IPS-15b (cell line): Measurements from ENCODE around the gene DDX10.
"Not testable (repeated sequence)": the region's sequence is repeated elsewhere in the genome, so short reads cannot be mapped to it uniquely, and the experiment has no call there.

Experiments used
- H3K27me3 ChIP-seq: one replicate; pipeline ENCODE4 v1.6.1; 2013; ENCODE audit warnings: low read length; ENCODE audit not compliant: control insufficient read depth, insufficient read depth
- H3K36me3 ChIP-seq: one replicate; pipeline ENCODE4 v1.6.1; 2013; ENCODE audit warnings: low read length; ENCODE audit not compliant: control insufficient read depth, insufficient read depth
- H3K4me1 ChIP-seq: one replicate; pipeline ENCODE4 v1.6.1; 2013; ENCODE audit warnings: mild to moderate bottlenecking, low read length; ENCODE audit not compliant: control insufficient read depth, insufficient read depth
- H3K4me3 ChIP-seq: one replicate; pipeline ENCODE4 v1.5.1; 2013; ENCODE audit warnings: low read depth, low read length
- H3K9ac ChIP-seq: one replicate; pipeline ENCODE4 v1.6.1; 2013; ENCODE audit warnings: low read depth, mild to moderate bottlenecking, low read length
- H3K9me3 ChIP-seq: one replicate; pipeline ENCODE4 v1.6.1; 2013; ENCODE audit warnings: mild to moderate bottlenecking, low read length; ENCODE audit not compliant: control insufficient read depth, insufficient read depth

The DDX10 gene

DNA sequence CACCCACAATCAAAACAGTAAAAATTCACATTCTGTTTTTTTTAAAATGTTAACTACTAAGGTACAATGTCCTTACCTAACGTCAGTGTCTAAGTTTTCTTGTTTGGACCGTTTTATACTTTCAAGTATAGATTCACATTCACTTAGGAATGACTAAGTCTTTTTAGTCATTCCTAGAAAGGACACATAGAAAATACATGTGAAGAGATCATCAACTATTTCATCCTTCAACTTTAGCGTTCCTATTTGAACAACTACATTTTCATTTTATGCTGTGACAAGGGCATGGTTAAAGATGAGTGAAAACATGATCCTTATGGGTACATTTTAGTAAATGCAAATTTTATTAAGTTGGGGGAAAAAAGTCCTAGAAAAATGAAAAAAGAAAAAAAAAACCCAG, 62.8 kb downstream of the DDX10 start:
- H3K4me3 ChIP-seq = no peak overlapping the region
- H3K4me1 ChIP-seq = no peaks in the 10 kb centered on the region
- H3K36me3 ChIP-seq = no peaks in the 10 kb centered on the region
- H3K9me3 ChIP-seq = no peaks in the 10 kb centered on the region
- no peaks in the 10 kb centered on the region for H3K27me3 ChIP-seq
- no peak overlapping the region for H3K9ac ChIP-seq

- no peaks in the 10 kb centered on the region for H3K27me3 ChIP-seq
- no peaks in the 10 kb centered on the region for H3K36me3 ChIP-seq
- no peaks in the 10 kb centered on the region for H3K9me3 ChIP-seq
- H3K4me1 ChIP-seq = peaks cover 4% of the 10 kb centered on the region
- H3K4me3 ChIP-seq = no peak overlapping the region
- H3K9ac ChIP-seq = no peak overlapping the region
These were observed 64.5 kb downstream of the DDX10 start for GRCh38 chr11:108729227-108729871.

DNA sequence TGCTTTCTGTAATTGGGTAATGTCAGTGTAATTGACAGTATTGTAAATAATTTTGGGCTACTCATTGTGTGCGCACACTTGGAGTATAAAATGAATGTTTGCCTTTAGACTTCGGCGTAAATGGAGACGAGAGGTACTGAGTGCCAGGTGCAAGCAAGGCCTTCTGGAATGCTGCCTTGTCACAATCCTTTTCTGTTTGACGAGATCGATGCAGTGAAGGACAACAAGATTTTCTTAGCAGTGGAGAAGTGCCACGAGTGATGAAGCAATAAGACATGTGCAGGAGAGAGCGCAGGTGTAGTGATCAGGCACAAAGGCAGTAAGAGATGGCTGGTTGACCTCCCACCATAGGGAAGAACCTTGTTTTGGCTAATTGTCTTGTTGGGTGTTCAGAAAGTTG, 67.5 kb downstream of the DDX10 start:
- Histone ChIP-seq H3K27me3 (no peaks in the 10 kb centered on the region), H3K36me3 (no peaks in the 10 kb centered on the region), H3K4me1 (peaks cover 4% of the 10 kb centered on the region), H3K4me3 (no peak overlapping the region), H3K9me3 (no peaks in the 10 kb centered on the region), H3K9ac (no peak overlapping the region)

GRCh38 chr11:108733479-108734116, 68.7 kb downstream of the DDX10 start:
- Histone ChIP-seq H3K9me3 (no peaks in the 10 kb centered on the region), H3K9ac (no peak overlapping the region), H3K27me3 (no peaks in the 10 kb centered on the region), H3K4me1 (peaks cover 4% of the 10 kb centered on the region), H3K36me3 (no peaks in the 10 kb centered on the region), H3K4me3 (no peak overlapping the region)

GRCh38 chr11:108734283-108734682, 69.4 kb downstream of the DDX10 start:
- no peak overlapping the region for H3K9ac ChIP-seq
- H3K36me3 ChIP-seq = no peaks in the 10 kb centered on the region
- no peaks in the 10 kb centered on the region for H3K9me3 ChIP-seq
- no peaks in the 10 kb centered on the region for H3K27me3 ChIP-seq
- H3K4me1 ChIP-seq = peaks cover 4% of the 10 kb centered on the region
- no peak overlapping the region for H3K4me3 ChIP-seq

GRCh38 chr11:108734956-108735559, 70.2 kb downstream of the DDX10 start:
- Histone ChIP-seq H3K9ac (no peak overlapping the region), H3K4me3 (no peak overlapping the region), H3K36me3 (no peaks in the 10 kb centered on the region), H3K27me3 (no peaks in the 10 kb centered on the region), H3K4me1 (peaks cover 4% of the 10 kb centered on the region), H3K9me3 (no peaks in the 10 kb centered on the region)

- H3K9ac ChIP-seq, H3K9me3 ChIP-seq, H3K27me3 ChIP-seq, H3K36me3 ChIP-seq, H3K4me3 ChIP-seq, H3K4me1 ChIP-seq: not testable (repeated sequence)
These were observed 75.3 kb downstream of the DDX10 start for GRCh38 chr11:108740132-108740531.

- no peaks in the 10 kb centered on the region for H3K27me3 ChIP-seq
- H3K9me3 ChIP-seq = no peaks in the 10 kb centered on the region
- no peak overlapping the region for H3K9ac ChIP-seq
These were observed 79.0 kb downstream of the DDX10 start for GRCh38 chr11:108743851-108744250.

GRCh38 chr11:108748968-108749367, 84.1 kb downstream of the DDX10 start:
- no peaks in the 10 kb centered on the region for H3K36me3 ChIP-seq
- no peak overlapping the region for H3K4me3 ChIP-seq
- no peaks in the 10 kb centered on the region for H3K27me3 ChIP-seq
- H3K9ac ChIP-seq = no peak overlapping the region
- H3K9me3 ChIP-seq = no peaks in the 10 kb centered on the region
- H3K4me1 ChIP-seq = no peaks in the 10 kb centered on the region

More at GRCh38 chr11:108743851-108744250, 79.0 kb downstream of the DDX10 start:
- H3K4me3 ChIP-seq = no peak overlapping the region
- H3K36me3 ChIP-seq = no peaks in the 10 kb centered on the region
- H3K4me1 ChIP-seq = no peaks in the 10 kb centered on the region

GRCh38 chr11:108751444-108751843, 86.6 kb downstream of the DDX10 start:
- H3K27me3 ChIP-seq = no peaks in the 10 kb centered on the region
- H3K4me3 ChIP-seq = no peak overlapping the region
- no peak overlapping the region for H3K9ac ChIP-seq
- no peaks in the 10 kb centered on the region for H3K9me3 ChIP-seq
- H3K36me3 ChIP-seq = no peaks in the 10 kb centered on the region
- no peaks in the 10 kb centered on the region for H3K4me1 ChIP-seq

DNA sequence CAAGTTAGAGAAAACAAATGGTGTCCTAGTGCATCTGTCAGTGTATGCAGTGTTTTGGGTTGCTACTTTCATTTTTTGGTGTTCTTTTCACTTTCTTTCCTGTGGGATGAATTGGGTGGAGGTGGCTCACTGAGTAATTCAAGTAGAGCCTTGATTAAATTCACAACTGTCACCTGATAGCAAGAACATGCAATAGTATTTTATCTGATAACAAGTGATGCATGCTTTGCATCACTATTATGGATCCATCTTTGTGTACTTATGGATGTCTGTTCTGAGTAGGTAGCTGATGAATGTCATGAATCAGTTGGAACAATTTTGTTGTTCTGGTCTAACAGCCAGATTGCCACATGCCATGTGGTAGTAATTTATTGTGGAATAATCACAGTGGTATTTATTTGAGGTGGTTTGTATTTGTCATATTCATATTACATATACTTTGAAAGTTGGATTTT, 87.5 kb downstream of the DDX10 start:
- Histone ChIP-seq H3K9ac (no peak overlapping the region), H3K4me1 (peaks cover under 1% of the 10 kb centered on the region), H3K27me3 (no peaks in the 10 kb centered on the region), H3K9me3 (no peaks in the 10 kb centered on the region), H3K4me3 (no peak overlapping the region), H3K36me3 (no peaks in the 10 kb centered on the region)
